K562 (cell line): ENCODE data around the gene MEST. TPM values are rescaled to one million over a fixed set of nuclear protein-coding genes. Genes with fewer than 3 reads are reported as not detected.

Experiments used
- ARID3A ChIP-seq: IDR thresholded peaks from 2 replicates; pipeline ENCODE4 v1.6.1; 2012; ENCODE audit warnings: low read depth, low read length, improper control_type of control experiment, borderline replicate concordance
- CEBPB ChIP-seq: fragments of 450-650 bp; IDR thresholded peaks from 2 replicates; pipeline ENCODE4 v1.6.1; 2016; ENCODE audit warnings: missing genetic modification characterization, missing compliant biosample characterization
- CREB1 ChIP-seq, 2 experiments: sonication (generic) in 1 of 2; formaldehyde crosslinking in 1 of 2; IDR thresholded peaks; 2 replicates each; pipeline versions ENCODE4 v1.6.1 to v1.8.0; 2012 to 2022; ENCODE audit warnings: inconsistent platforms in 1 of 2, mild to moderate bottlenecking in 1 of 2, missing genetic modification reagents in 1 of 2, moderate library complexity in 1 of 2
- DEAF1 ChIP-seq: fragments of 450-650 bp; formaldehyde crosslinking; IDR thresholded peaks from 2 replicates; pipeline ENCODE4 v1.4.0; 2020; ENCODE audit warnings: mild to moderate bottlenecking, moderate library complexity
- EP400 ChIP-seq: fragments of 450-650 bp; IDR thresholded peaks from 2 replicates; pipeline ENCODE4 v1.6.1; 2017; ENCODE audit warnings: antibody characterized with exemption, mild to moderate bottlenecking, moderate library complexity
- ESRRA ChIP-seq: fragments of 450-650 bp; IDR thresholded peaks from 2 replicates; pipeline ENCODE4 v1.6.1; 2014; ENCODE audit warnings: low read depth, mild to moderate bottlenecking, moderate library complexity, borderline replicate concordance
- ETV1 ChIP-seq: fragments of 450-650 bp; conservative IDR thresholded peaks from 2 replicates; pipeline ENCODE4 v1.6.1; 2016; ENCODE audit warnings: missing genetic modification characterization, control low read depth, low read depth, missing compliant biosample characterization
- FOXM1 ChIP-seq, 2 experiments: fragments of 450-650 bp in 1 of 2; sonication (generic) in 1 of 2; formaldehyde crosslinking in 1 of 2; IDR thresholded peaks; 2 replicates each; pipeline versions ENCODE4 v1.6.1 to v1.9.0; 2017 to 2022; ENCODE audit warnings: low read depth in 2 of 2, mild to moderate bottlenecking in 2 of 2, missing genetic modification reagents in 1 of 2, moderate library complexity in 1 of 2
- FOXP1 ChIP-seq: sonication (generic); formaldehyde crosslinking; IDR thresholded peaks from 2 replicates; pipeline ENCODE4 v1.8.0; 2022; ENCODE audit warnings: mild to moderate bottlenecking, missing genetic modification reagents
- HMG20A ChIP-seq: fragments of 450-650 bp; formaldehyde crosslinking; conservative IDR thresholded peaks from 2 replicates; pipeline ENCODE4 v1.4.0; 2020; ENCODE audit warnings: mild to moderate bottlenecking, mixed read lengths
- KDM5B ChIP-seq: fragments of 200-600 bp; sonication (generic); IDR thresholded peaks from 2 replicates; pipeline ENCODE4 v1.6.1; 2012; ENCODE audit warnings: low read depth, mild to moderate bottlenecking, moderate library complexity, low read length, control low read depth, inconsistent platforms; ENCODE audit not compliant: insufficient replicate concordance
- L3MBTL2 ChIP-seq: fragments of 450-650 bp; IDR thresholded peaks from 2 replicates; pipeline ENCODE4 v1.6.1; 2016; ENCODE audit warnings: mild to moderate bottlenecking, moderate library complexity
- MEIS2 ChIP-seq: fragments of 450-650 bp; IDR thresholded peaks from 2 replicates; pipeline ENCODE4 v1.6.1; 2014; ENCODE audit warnings: mild to moderate bottlenecking; ENCODE audit not compliant: partially characterized antibody
- NCOA6 ChIP-seq: fragments of 450-650 bp; IDR thresholded peaks from 2 replicates; pipeline ENCODE4 v1.6.1; 2017; ENCODE audit warnings: mild to moderate bottlenecking
- PML ChIP-seq: IDR thresholded peaks from 2 replicates; pipeline ENCODE4 v1.6.1; 2012; ENCODE audit warnings: low read length, inconsistent platforms
- POLR2AphosphoS5 ChIP-seq: IDR thresholded peaks from 2 replicates; pipeline ENCODE4 v1.6.1; 2011; ENCODE audit warnings: mild to moderate bottlenecking, low read depth, low read length, moderate library complexity; ENCODE audit not compliant: control insufficient read depth, insufficient read depth
- RB1 ChIP-seq: fragments of 450-650 bp; IDR thresholded peaks from 2 replicates; pipeline ENCODE4 v1.6.1; 2017; ENCODE audit warnings: low read depth, mild to moderate bottlenecking
- SMAD3 ChIP-seq: fragments of 450-650 bp; formaldehyde crosslinking; conservative IDR thresholded peaks from 2 replicates; pipeline ENCODE4 v1.4.0; 2020; ENCODE audit warnings: mild to moderate bottlenecking
- SPI1 ChIP-seq: IDR thresholded peaks from 2 replicates; pipeline ENCODE4 v1.6.1; 2011; ENCODE audit warnings: low read depth, low read length, control low read depth, borderline replicate concordance
- ZBTB17 ChIP-seq: fragments of 450-650 bp; formaldehyde crosslinking; IDR thresholded peaks from 2 replicates; pipeline ENCODE4 v1.4.0; 2020; ENCODE audit warnings: mild to moderate bottlenecking
- ZNF57 ChIP-seq: fragments of 450-650 bp; formaldehyde crosslinking; IDR thresholded peaks from 2 replicates; pipeline ENCODE4 v1.4.0; 2020; ENCODE audit warnings: mild to moderate bottlenecking, moderate library complexity
- ZNF584 ChIP-seq: fragments of 200-800 bp; sonication (Bioruptor generic); IDR thresholded peaks from 2 replicates; pipeline ENCODE4 v1.6.1; 2016; ENCODE audit warnings: low read depth, mild to moderate bottlenecking, missing genetic modification characterization, missing compliant biosample characterization
- ZNF644 ChIP-seq: fragments of 200-800 bp; sonication (Bioruptor generic); IDR thresholded peaks from 2 replicates; pipeline ENCODE4 v1.6.1; 2016; ENCODE audit warnings: low read depth, missing genetic modification characterization, missing compliant biosample characterization
- polyA plus RNA-seq, 8 experiments: library from polyadenylated mRNA; depleted of rRNA in 4 of 8; stranded (reverse) in 5 of 8; unstranded in 3 of 8; fragments of >200 nt; fragmentation: Nextera tagmentation in 2 of 8; fragmentation: Illumina TruSeq in 1 of 8; extraction: Ambion mirVana in 2 of 8; extraction: Trizol in 1 of 8; gene quantifications; 2 replicates each; pipeline versions ENCODE4 v1.2.1 to v1.2.3, GENCODE V29; 2011 to 2014; ENCODE audit warnings: inconsistent platforms in 1 of 8, missing spikeins in 1 of 8
- total RNA-seq, 7 experiments: library from RNA; depleted of rRNA in 6 of 7; stranded (reverse); fragments of >200 nt in 6 of 7; fragmentation: Illumina TruSeq in 2 of 7; extraction: Trizol in 2 of 7; gene quantifications; 2 replicates each; pipeline versions ENCODE4 v1.2.1 to v1.2.3, GENCODE V29; 2011 to 2021; ENCODE audit warnings: low replicate concordance in 1 of 7

The MEST gene
- total and polyA plus RNA-seq, 9 of the 15 experiments (the other 6 are each of a cell fraction or from before 2014, with no cell fraction given) = 0.04 to 0.74 (median 0.36) TPM; not detected in 1

GRCh38 chr7:130494431-130494858 lies 2.6 kb downstream of the MEST start (continued):
- TF ChIP-seq CEBPB = no peak
- 0 out of 2 replicates have a peak, but pooled peaks have one; percentile 27 for TF ChIP-seq ZBTB17
- TF ChIP-seq SPI1 = no peak
- TF ChIP-seq RB1 = 0 out of 2 replicates have a peak, but pooled peaks have one; percentile 27
- peak; percentile 75 for TF ChIP-seq MEIS2
- peak; percentile 85; the same call in 1 of the 2 replicates for TF ChIP-seq FOXM1 (IDR thresholded peaks at IDR 0.05; ENCODE audit: low read depth)
- TF ChIP-seq FOXM1 (CRISPR knock-in tag; IDR thresholded peaks at IDR 0.05; ENCODE audit: low read depth) = no peak
- TF ChIP-seq POLR2AphosphoS5 = peak; percentile 63; the same call in 1 of the 2 replicates
- TF ChIP-seq DEAF1 = no peak
- 0 out of 2 replicates have a peak, but pooled peaks have one; percentile 19 for TF ChIP-seq ZNF584 (CRISPR knock-in tag)
- peak; percentile 74; the same call in 1 of the 2 replicates for TF ChIP-seq ESRRA
- TF ChIP-seq NCOA6 = no peak
- peak; percentile 71; the same call in 1 of the 2 replicates for TF ChIP-seq ZNF644 (tag)
- TF ChIP-seq CREB1 (IDR thresholded peaks at IDR 0.05) = 0 out of 2 replicates have a peak, but pooled peaks have one; percentile 11
- no peak for TF ChIP-seq CREB1 (CRISPR knock-in tag; IDR thresholded peaks at IDR 0.05)
- peak; percentile 51; the same call in 1 of the 2 replicates for TF ChIP-seq L3MBTL2
- TF ChIP-seq ARID3A = peak; percentile 9; the same call in 1 of the 2 replicates
- TF ChIP-seq EP400 = 0 out of 2 replicates have a peak, but pooled peaks have one; percentile 22
- TF ChIP-seq ZNF57 (CRISPR knock-in tag) = no peak
- 0 out of 2 replicates have a peak, but pooled peaks have one; percentile 27 for TF ChIP-seq SMAD3
- TF ChIP-seq HMG20A = peak; percentile 80; the same call in 1 of the 2 replicates
- no peak for TF ChIP-seq KDM5B
- TF ChIP-seq FOXP1 = peak; percentile 31; the same call in 1 of the 2 replicates
- peak; percentile 91; the same call in 1 of the 2 replicates for TF ChIP-seq PML
- no peak for TF ChIP-seq ETV1 (tag)
